ENCODE data around the gene KLHL6.

GRCh38 chr3:183497313-183497712, 58.2 kb downstream of the KLHL6 start:
- no peak for TF ChIP-seq SETDB1 (CRISPR knock-in tag; IDR thresholded peaks at IDR 0.05; ENCODE audit: borderline replicate concordance)
- no peak for TF ChIP-seq TP53 (CRISPR knock-in tag; conservative IDR thresholded peaks at IDR 0.05)
- TF ChIP-seq ATF3 (CRISPR knock-in tag; IDR thresholded peaks at IDR 0.05): no peak
- no peak for TF ChIP-seq ZNF597 (CRISPR knock-in tag; IDR thresholded peaks at IDR 0.05)
- TF ChIP-seq RXRA (CRISPR knock-in tag; IDR thresholded peaks at IDR 0.05): no peak
- TF ChIP-seq UBTF (CRISPR knock-in tag; IDR thresholded peaks at IDR 0.05): no peak
- TF ChIP-seq CTCF (CRISPR knock-in tag; IDR thresholded peaks at IDR 0.05): no peak
- TF ChIP-seq POLR2AphosphoS5 (IDR thresholded peaks at IDR 0.05; ENCODE audit: low read depth, low read length): no peak
- TF ChIP-seq TBP (CRISPR knock-in tag; IDR thresholded peaks at IDR 0.05): no peak
- TF ChIP-seq ZBTB44 (CRISPR knock-in tag; IDR thresholded peaks at IDR 0.05): no peak
- TF ChIP-seq ZNF660 (CRISPR knock-in tag; IDR thresholded peaks at IDR 0.05; ENCODE audit: borderline replicate concordance, low read depth): no peak

Data from HepG2 (cell line).